Erythroblast (primary cell): Measurements from ENCODE around the gene TSHZ2.

ENCODE experiments used
- GATA1 ChIP-seq: IDR thresholded peaks from 2 replicates; pipeline ENCODE4 v1.6.1; 2011; ENCODE audit warnings: low read depth, mild to moderate bottlenecking, control low read depth, low read length, moderate library complexity
- POLR2A ChIP-seq: IDR thresholded peaks from 2 replicates; pipeline ENCODE4 v1.6.1; 2011; ENCODE audit warnings: mild to moderate bottlenecking, low read length

GRCh38 chr20:53447316-53447715 is 475.2 kb downstream of the TSHZ2 start:
- no peak for TF ChIP-seq POLR2A
- no peak for TF ChIP-seq GATA1
